Progenitor cell of endocrine pancreas (in vitro differentiated cells): ENCODE measurements around the gene ZNF444. TPM values are rescaled to one million over a fixed set of nuclear protein-coding genes. Genes with fewer than 3 reads are reported as not detected.
"Not testable (repeated sequence)": the region's sequence is repeated elsewhere in the genome, so short reads cannot be mapped to it uniquely, and the experiment has no call there.

Source experiments
- DNase-seq: peaks from one replicate; pipeline ENCODE4 v3.0.0; 2021; ENCODE audit warnings: low spot score; ENCODE audit not compliant: unreplicated experiment
- H3K27ac Mint-ChIP-seq: 2 replicates; pipeline ENCODE4 v1.8.0; 2021; ENCODE audit warnings: mild to moderate bottlenecking, moderate library complexity, mixed read lengths
- H3K27me3 Mint-ChIP-seq: 2 replicates; pipeline ENCODE4 v1.8.0; 2021; ENCODE audit warnings: mixed read lengths
- H3K36me3 Mint-ChIP-seq: 2 replicates; pipeline ENCODE4 v1.8.0; 2022; ENCODE audit warnings: mixed read lengths; ENCODE audit not compliant: insufficient read depth
- H3K4me1 Mint-ChIP-seq: 2 replicates; pipeline ENCODE4 v1.8.0; 2021; ENCODE audit warnings: low read depth, mixed read lengths
- H3K4me3 Mint-ChIP-seq: 2 replicates; pipeline ENCODE4 v1.8.0; 2021; ENCODE audit warnings: low read depth, mild to moderate bottlenecking, moderate library complexity, mixed read lengths
- H3K9me3 Mint-ChIP-seq: 2 replicates; pipeline ENCODE4 v1.8.0; 2021; ENCODE audit warnings: low read depth, mixed read lengths
- total RNA-seq: library from RNA; stranded (reverse); gene quantifications from 2 replicates; pipeline ENCODE4 v1.2.1, GENCODE V29; 2021
- TF ChIP-seq, protein P1 (sequence below): fragments of 200-600 bp; sonication (generic); IDR thresholded peaks from one replicate; pipeline ENCODE4 v1.5.0; 2021; ENCODE audit warnings: antibody characterized with exemption, mild to moderate bottlenecking; ENCODE audit not compliant: unreplicated experiment

The ZNF444 gene
- total RNA-seq, 1 donor from 2014 or later: 132 TPM

DNA sequence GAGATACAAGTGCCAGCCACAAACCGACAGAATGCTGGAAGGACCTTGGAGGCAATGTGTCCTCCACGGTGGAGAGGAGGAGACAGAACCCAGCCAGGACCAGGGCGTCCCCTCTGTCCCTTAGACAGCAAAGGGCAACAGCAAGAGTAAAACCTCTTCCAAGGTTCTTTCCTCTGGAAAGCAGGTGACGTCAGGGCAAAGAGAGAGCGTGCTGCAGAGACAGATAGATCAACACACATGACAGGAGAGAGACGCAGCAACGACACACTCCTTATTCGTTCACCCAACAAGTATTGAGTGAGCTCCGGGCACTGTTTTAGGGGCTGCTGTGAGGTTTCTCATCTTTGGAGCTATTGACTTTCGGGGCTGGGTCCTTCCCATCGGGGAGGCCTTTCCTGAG is 33.5 kb downstream of the ZNF444 start:
- H3K4me1 Mint-ChIP-seq: no peaks in the 10 kb centered on the region
- peak overlapping the region; percentile 69 for H3K27ac Mint-ChIP-seq
- TF ChIP-seq, protein P1, sequence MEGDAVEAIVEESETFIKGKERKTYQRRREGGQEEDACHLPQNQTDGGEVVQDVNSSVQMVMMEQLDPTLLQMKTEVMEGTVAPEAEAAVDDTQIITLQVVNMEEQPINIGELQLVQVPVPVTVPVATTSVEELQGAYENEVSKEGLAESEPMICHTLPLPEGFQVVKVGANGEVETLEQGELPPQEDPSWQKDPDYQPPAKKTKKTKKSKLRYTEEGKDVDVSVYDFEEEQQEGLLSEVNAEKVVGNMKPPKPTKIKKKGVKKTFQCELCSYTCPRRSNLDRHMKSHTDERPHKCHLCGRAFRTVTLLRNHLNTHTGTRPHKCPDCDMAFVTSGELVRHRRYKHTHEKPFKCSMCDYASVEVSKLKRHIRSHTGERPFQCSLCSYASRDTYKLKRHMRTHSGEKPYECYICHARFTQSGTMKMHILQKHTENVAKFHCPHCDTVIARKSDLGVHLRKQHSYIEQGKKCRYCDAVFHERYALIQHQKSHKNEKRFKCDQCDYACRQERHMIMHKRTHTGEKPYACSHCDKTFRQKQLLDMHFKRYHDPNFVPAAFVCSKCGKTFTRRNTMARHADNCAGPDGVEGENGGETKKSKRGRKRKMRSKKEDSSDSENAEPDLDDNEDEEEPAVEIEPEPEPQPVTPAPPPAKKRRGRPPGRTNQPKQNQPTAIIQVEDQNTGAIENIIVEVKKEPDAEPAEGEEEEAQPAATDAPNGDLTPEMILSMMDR: no peak
- H3K27me3 Mint-ChIP-seq: peaks cover 23% of the 10 kb centered on the region
- no peaks in the 10 kb centered on the region for H3K36me3 Mint-ChIP-seq
- no peak overlapping the region for H3K4me3 Mint-ChIP-seq
- H3K9me3 Mint-ChIP-seq: no peaks in the 10 kb centered on the region
- no peak for DNase-seq

DNA sequence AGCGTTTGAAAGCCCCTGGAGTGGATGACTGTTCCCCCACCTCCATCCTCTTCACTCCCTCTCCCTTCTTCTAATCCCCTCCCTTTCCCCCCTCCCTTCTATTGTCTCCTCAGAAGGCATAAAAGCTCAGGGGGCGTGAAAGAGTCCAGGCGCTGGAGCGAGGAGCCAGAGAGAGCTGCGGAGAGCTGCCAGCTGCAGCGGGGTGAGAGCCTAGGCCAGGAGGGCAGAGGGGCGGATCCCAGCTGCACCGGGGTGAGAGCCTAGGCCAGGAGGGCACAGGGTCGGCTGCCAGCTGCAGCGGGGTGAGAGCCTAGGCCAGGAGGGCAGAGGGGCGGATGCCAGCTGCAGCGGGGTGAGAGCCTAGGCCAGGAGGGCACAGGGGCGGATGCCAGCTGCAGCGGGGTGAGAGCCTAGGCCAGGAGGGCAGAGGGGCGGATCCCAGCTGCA is 34.8 kb downstream of the ZNF444 start, which contains the start of gene GALP:
TSS of gene GALP (plus strand) at position 148 of the 447 bp plus-strand sequence. CDS start 1,101 bp downstream, outside the sequence.
- H3K9me3 Mint-ChIP-seq, H3K4me1 Mint-ChIP-seq, DNase-seq, H3K4me3 Mint-ChIP-seq, H3K36me3 Mint-ChIP-seq, H3K27ac Mint-ChIP-seq: not testable (repeated sequence)
- H3K27me3 Mint-ChIP-seq: peaks cover 26% of the 10 kb centered on the region

DNA sequence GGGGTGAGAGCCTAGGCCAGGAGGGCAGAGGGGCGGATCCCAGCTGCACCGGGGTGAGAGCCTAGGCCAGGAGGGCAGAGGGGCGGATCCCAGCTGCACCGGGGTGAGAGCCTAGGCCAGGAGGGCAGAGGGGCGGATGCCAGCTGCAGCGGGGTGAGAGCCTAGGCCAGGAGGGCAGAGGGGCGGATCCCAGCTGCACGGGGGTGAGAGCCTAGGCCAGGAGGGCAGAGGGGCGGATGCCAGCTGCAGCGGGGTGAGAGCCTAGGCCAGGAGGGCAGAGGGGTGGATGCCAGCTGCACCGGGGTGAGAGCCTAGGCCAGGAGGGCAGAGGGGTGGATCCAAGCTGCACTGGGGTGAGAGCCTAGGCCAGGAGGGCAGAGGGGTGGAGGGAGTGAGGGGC is 35.2 kb downstream of the ZNF444 start:
- peaks cover 26% of the 10 kb centered on the region for H3K27me3 Mint-ChIP-seq
- H3K4me3 Mint-ChIP-seq, H3K27ac Mint-ChIP-seq, H3K36me3 Mint-ChIP-seq, DNase-seq, H3K4me1 Mint-ChIP-seq, H3K9me3 Mint-ChIP-seq: not testable (repeated sequence)

DNA sequence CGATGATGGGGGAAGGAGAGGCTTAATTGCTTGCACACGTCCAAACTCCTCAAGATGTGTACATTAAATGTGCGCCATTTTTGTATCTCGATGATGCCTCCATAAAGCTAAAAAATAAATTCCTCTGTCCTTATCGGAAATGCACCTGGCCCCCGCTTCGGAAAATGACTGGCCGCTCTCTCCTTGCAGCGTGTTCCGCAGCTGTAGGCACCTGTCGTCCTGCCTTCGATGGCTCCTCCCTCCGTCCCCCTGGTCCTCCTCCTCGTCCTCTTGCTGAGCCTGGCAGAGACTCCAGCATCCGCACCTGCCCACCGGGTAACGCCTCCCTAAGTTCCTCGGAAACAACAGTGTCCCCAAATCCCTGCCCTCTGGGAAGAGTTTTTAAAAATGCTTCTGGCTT is 35.8 kb downstream of the ZNF444 start:
- Mint-ChIP-seq H3K4me3 (no peak overlapping the region), H3K4me1 (no peaks in the 10 kb centered on the region), H3K36me3 (no peaks in the 10 kb centered on the region), H3K9me3 (no peaks in the 10 kb centered on the region), H3K27me3 (peaks cover 28% of the 10 kb centered on the region), H3K27ac (no peak overlapping the region)
- TF ChIP-seq, protein P1: no peak
- DNase-seq: no peak

DNA sequence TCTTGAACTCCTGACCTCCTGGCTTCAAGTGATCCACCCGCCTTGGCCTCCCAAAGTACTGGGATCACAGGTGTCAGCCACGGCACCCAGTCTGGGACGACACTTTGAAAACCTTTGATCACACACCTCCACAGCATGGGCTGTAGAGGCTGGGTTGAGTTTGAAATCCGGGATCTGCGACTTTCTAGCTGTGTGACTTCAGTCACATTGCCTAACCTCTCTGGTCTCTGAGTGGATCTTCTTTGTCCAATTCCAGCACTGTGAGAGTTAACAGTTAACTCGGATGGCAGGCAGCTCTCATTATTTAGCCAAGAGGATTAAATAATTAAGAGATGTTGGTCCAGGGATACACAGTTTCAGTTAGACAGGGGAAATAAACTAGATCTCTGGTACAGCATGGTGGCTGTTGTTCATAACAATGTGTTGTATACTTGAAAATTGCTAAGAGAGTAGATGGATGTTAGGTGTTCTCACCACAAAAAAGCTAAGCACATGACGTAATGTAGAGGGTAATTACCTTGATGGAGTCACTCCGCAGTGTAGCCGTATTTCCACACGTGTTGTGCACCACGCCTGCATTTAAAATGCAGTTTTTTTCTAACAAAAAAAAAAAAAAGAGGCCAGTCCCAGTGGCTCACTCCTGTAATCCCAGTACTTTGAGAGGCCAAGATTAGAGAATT is 36.6 kb downstream of the ZNF444 start:
- Mint-ChIP-seq H3K9me3 (no peaks in the 10 kb centered on the region), H3K4me1 (no peaks in the 10 kb centered on the region), H3K4me3 (no peak overlapping the region), H3K36me3 (no peaks in the 10 kb centered on the region), H3K27me3 (peaks cover 28% of the 10 kb centered on the region), H3K27ac (no peak overlapping the region)
- TF ChIP-seq, protein P1: no peak
- DNase-seq: no peak

DNA sequence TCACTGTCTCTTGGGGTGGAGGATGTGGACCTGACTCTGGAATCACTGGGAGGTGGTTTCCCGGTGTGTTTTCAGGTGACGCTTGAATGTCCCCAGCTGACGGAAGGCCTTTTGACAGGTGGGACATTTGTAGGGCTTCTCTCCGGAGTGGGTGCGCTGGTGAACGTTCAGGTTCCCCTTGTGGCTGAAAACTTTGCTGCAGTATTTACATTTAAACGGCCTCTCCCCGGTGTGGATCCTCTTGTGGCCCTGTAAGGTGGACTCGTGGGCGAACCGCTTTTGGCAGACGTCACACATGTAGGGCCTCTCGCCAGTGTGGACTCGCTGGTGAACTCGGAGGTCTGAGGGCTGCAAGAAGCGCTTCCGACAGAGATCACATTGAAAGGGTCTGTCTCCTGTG is 48.7 kb downstream of the ZNF444 start:
- TF ChIP-seq, protein P1: peak; percentile 18
- Mint-ChIP-seq H3K4me1 (no peaks in the 10 kb centered on the region), H3K36me3 (no peaks in the 10 kb centered on the region), H3K9me3 (no peaks in the 10 kb centered on the region), H3K27ac (peak overlapping the region; percentile 16), H3K4me3 (no peak overlapping the region), H3K27me3 (peaks cover under 1% of the 10 kb centered on the region)
- no peak for DNase-seq
